ENCODE measurements around the gene MALL. TPM values are rescaled to one million over a fixed set of nuclear protein-coding genes. Genes with fewer than 3 reads are reported as not detected.
A peak's percentile ranks its signal among the peaks of the same experiment; 100 is the strongest.

Gene MALL
- total and polyA plus RNA-seq, 2 of the 13 experiments (the other 11 are each of a cell fraction or from before 2014, with no cell fraction given): not detected

- TF ChIP-seq MAFK (conservative IDR thresholded peaks at IDR 0.05 in 1 of 2, IDR thresholded peaks at IDR 0.05 in 1 of 2; ENCODE audit: low read length in 2 of 2) (no peak), ZNF281 (CRISPR knock-in tag; IDR thresholded peaks at IDR 0.05; ENCODE audit: borderline replicate concordance) (no peak), HMG20B (CRISPR knock-in tag; conservative IDR thresholded peaks at IDR 0.05) (no peak), FOSL2 (CRISPR knock-in tag; IDR thresholded peaks at IDR 0.05) (peak; percentile 77), SNAI1 (CRISPR knock-in tag; IDR thresholded peaks at IDR 0.05; ENCODE audit: borderline replicate concordance) (no peak), GMEB2 (CRISPR knock-in tag; IDR thresholded peaks at IDR 0.05; ENCODE audit: low read depth) (no peak), YEATS4 (CRISPR knock-in tag; IDR thresholded peaks at IDR 0.05; ENCODE audit: borderline replicate concordance) (no peak), HMGA1 (CRISPR knock-in tag; conservative IDR thresholded peaks at IDR 0.05) (no peak), SSRP1 (CRISPR knock-in tag; IDR thresholded peaks at IDR 0.05) (no peak), MLLT10 (CRISPR knock-in tag; IDR thresholded peaks at IDR 0.05) (no peak), ZFX (CRISPR knock-in tag; IDR thresholded peaks at IDR 0.05; ENCODE audit: low read depth) (peak; percentile 48), MED8 (CRISPR knock-in tag; IDR thresholded peaks at IDR 0.05; ENCODE audit: insufficient replicate concordance) (no peak), NRL (CRISPR knock-in tag; IDR thresholded peaks at IDR 0.05; ENCODE audit: borderline replicate concordance) (peak; percentile 22; the same call in 1 of the 2 replicates), ARNT (IDR thresholded peaks at IDR 0.05) (no peak), ARID5B (CRISPR knock-in tag; IDR thresholded peaks at IDR 0.05) (peak; percentile 15; the same call in 1 of the 2 replicates), CREB3 (CRISPR knock-in tag; IDR thresholded peaks at IDR 0.05) (no peak)
- TF ChIP-seq, protein P1, sequence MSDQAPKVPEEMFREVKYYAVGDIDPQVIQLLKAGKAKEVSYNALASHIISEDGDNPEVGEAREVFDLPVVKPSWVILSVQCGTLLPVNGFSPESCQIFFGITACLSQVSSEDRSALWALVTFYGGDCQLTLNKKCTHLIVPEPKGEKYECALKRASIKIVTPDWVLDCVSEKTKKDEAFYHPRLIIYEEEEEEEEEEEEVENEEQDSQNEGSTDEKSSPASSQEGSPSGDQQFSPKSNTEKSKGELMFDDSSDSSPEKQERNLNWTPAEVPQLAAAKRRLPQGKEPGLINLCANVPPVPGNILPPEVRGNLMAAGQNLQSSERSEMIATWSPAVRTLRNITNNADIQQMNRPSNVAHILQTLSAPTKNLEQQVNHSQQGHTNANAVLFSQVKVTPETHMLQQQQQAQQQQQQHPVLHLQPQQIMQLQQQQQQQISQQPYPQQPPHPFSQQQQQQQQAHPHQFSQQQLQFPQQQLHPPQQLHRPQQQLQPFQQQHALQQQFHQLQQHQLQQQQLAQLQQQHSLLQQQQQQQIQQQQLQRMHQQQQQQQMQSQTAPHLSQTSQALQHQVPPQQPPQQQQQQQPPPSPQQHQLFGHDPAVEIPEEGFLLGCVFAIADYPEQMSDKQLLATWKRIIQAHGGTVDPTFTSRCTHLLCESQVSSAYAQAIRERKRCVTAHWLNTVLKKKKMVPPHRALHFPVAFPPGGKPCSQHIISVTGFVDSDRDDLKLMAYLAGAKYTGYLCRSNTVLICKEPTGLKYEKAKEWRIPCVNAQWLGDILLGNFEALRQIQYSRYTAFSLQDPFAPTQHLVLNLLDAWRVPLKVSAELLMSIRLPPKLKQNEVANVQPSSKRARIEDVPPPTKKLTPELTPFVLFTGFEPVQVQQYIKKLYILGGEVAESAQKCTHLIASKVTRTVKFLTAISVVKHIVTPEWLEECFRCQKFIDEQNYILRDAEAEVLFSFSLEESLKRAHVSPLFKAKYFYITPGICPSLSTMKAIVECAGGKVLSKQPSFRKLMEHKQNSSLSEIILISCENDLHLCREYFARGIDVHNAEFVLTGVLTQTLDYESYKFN (CRISPR knock-in tag; conservative IDR thresholded peaks at IDR 0.05): no peak; the same call in 1 of the 2 replicates
Observed at GRCh38 chr2:110101280-110101844, 14.3 kb downstream of the MALL start (continued).
